SK-N-SH (cell line): ENCODE results near the gene SPTLC2. TPM values are rescaled to one million over a fixed set of nuclear protein-coding genes. Genes with fewer than 3 reads are reported as not detected.

Experiments
- CTCF ChIA-PET: fragments of 300-600, 350-600 bp; formaldehyde crosslinking; extraction: SDS; loops from one replicate; lab custom pipeline; 2021; lab: Yijun Ruan, JAX
- POLR2A ChIA-PET: fragments of 350-600 bp; sonication (Branson Sonifier 250); formaldehyde crosslinking; extraction: SDS; loops from one replicate; lab custom pipeline; 2020; ENCODE audit warnings: antibody characterized with exemption, inconsistent platforms; lab: Yijun Ruan, JAX
- DNase-seq: peaks from one replicate; pipeline ENCODE4 v3.0.0; 2012
- H2AFZ ChIP-seq: fragments of 200-600 bp; sonication (generic); 2 replicates; pipeline ENCODE4 v1.8.1; 2016; ENCODE audit warnings: antibody characterized with exemption, mild to moderate bottlenecking, low read depth
- H3F3A ChIP-seq: fragments of 200-600 bp; sonication (generic); replicated peaks from 2 replicates; pipeline ENCODE3; 2016; ENCODE audit warnings: antibody characterized with exemption, mild to moderate bottlenecking; ENCODE audit not compliant: insufficient read depth
- H3K27ac ChIP-seq, 2 experiments: fragments of 200-500 bp in 1 of 2; fragments of 200-600 bp in 1 of 2; sonication (Bioruptor generic) in 1 of 2; sonication (generic), shearing (Covaris generic) in 1 of 2; 2 replicates each; pipeline versions ENCODE4 v1.5.1 to v1.6.1; 2014 to 2016; ENCODE audit warnings: low read depth in 2 of 2, inconsistent platforms in 1 of 2, low read length in 1 of 2, mild to moderate bottlenecking in 1 of 2, mixed read lengths in 1 of 2
- H3K27me3 ChIP-seq: fragments of 200-600 bp; sonication (generic), shearing (Covaris generic); 2 replicates; pipeline ENCODE4 v1.6.1; 2016; ENCODE audit warnings: mixed run types; ENCODE audit not compliant: insufficient read depth
- H3K36me3 ChIP-seq, 2 experiments: fragments of 200-500 bp in 1 of 2; fragments of 200-600 bp in 1 of 2; sonication (Bioruptor generic) in 1 of 2; sonication (generic) in 1 of 2; replicated peaks in 1 of 2; 2 replicates each; pipeline versions ENCODE3 to v1.5.1; 2014 to 2016; ENCODE audit warnings: low read length in 1 of 2, mild to moderate bottlenecking in 1 of 2; ENCODE audit not compliant: insufficient read depth in 2 of 2, control insufficient read depth in 1 of 2
- H3K4me1 ChIP-seq, 2 experiments: fragments of 200-500 bp in 1 of 2; fragments of 200-600 bp in 1 of 2; sonication (Bioruptor generic) in 1 of 2; sonication (generic), shearing (Covaris generic) in 1 of 2; 2 replicates each; pipeline versions ENCODE4 v1.5.1 to v1.6.1; 2014 to 2016; ENCODE audit warnings: low read depth in 1 of 2, low read length in 1 of 2, mixed run types in 1 of 2; ENCODE audit not compliant: insufficient read depth in 2 of 2, control insufficient read depth in 1 of 2
- H3K4me2 ChIP-seq: fragments of 200-600 bp; sonication (generic), shearing (Covaris generic); 2 replicates; pipeline ENCODE4 v1.6.1; 2017; ENCODE audit warnings: mixed run types
- H3K4me3 ChIP-seq, 2 experiments: fragments of 200-500 bp in 1 of 2; fragments of 200-600 bp in 1 of 2; sonication (Bioruptor generic) in 1 of 2; sonication (generic), shearing (Covaris generic) in 1 of 2; 2 replicates each; pipeline versions ENCODE4 v1.5.1 to v1.8.1; 2014 to 2016; ENCODE audit warnings: low read depth in 2 of 2, inconsistent platforms in 1 of 2, low read length in 1 of 2, mild to moderate bottlenecking in 1 of 2, mixed read lengths in 1 of 2, moderate library complexity in 1 of 2
- H3K79me2 ChIP-seq: fragments of 200-600 bp; sonication (generic); 2 replicates; pipeline ENCODE4 v1.8.1; 2017; ENCODE audit warnings: mild to moderate bottlenecking; ENCODE audit not compliant: insufficient read depth
- H3K9ac ChIP-seq: fragments of 200-600 bp; sonication (generic); 2 replicates; pipeline ENCODE4 v1.6.1; 2017; ENCODE audit warnings: mixed run types
- H3K9me2 ChIP-seq: fragments of 200-600 bp; sonication (generic); 2 replicates; pipeline ENCODE4 v1.6.1; 2017; ENCODE audit warnings: mixed run types
- H3K9me3 ChIP-seq: fragments of 200-600 bp; sonication (generic); 2 replicates; pipeline ENCODE4 v1.6.1; 2017; ENCODE audit warnings: mixed run types, mild to moderate bottlenecking, moderate library complexity
- H4K20me1 ChIP-seq: fragments of 200-600 bp; sonication (generic); 2 replicates; pipeline ENCODE4 v1.6.1; 2017; ENCODE audit warnings: mild to moderate bottlenecking, mixed run types; ENCODE audit not compliant: insufficient read depth
- CHD2 ChIP-seq: fragments of 150-350 bp; IDR thresholded peaks from 2 replicates; pipeline ENCODE4 v1.6.1; 2018; ENCODE audit warnings: low read length; ENCODE audit not compliant: partially characterized antibody
- ELF1 ChIP-seq: IDR thresholded peaks from 2 replicates; pipeline ENCODE4 v1.4.0; 2012
- EP300 ChIP-seq, 2 experiments: IDR thresholded peaks; 2 replicates each; pipeline versions ENCODE4 v1.4.0 to v1.6.1; 2012; ENCODE audit warnings: borderline replicate concordance in 1 of 2, low read depth in 1 of 2, low read length in 1 of 2
- FOXM1 ChIP-seq: IDR thresholded peaks from 2 replicates; pipeline ENCODE4 v1.4.0; 2012; ENCODE audit warnings: low read depth, mild to moderate bottlenecking
- RAD21 ChIP-seq: IDR thresholded peaks from 2 replicates; pipeline ENCODE4 v1.6.1; 2012; ENCODE audit warnings: mild to moderate bottlenecking, low read length
- SIN3A ChIP-seq: IDR thresholded peaks from 2 replicates; pipeline ENCODE4 v1.6.1; 2012; ENCODE audit warnings: low read depth, mild to moderate bottlenecking, low read length, moderate library complexity, borderline replicate concordance
- SMC3 ChIP-seq: IDR thresholded peaks from 2 replicates; pipeline ENCODE4 v1.6.1; 2012; ENCODE audit warnings: low read depth, low read length, improper control_type of control experiment
- WGBS: methylation state at CpG from one replicate; pipeline ENCODE4 v1.1.6; 2017; ENCODE audit warnings: low lambda C conversion rate; 5-methylcytosine and 5-hydroxymethylcytosine counted together
- polyA plus RNA-seq, 3 experiments: library from polyadenylated mRNA; depleted of rRNA; stranded (reverse); fragments of >200 nt; gene quantifications; 2 replicates each; pipeline ENCODE4 v1.2.3, GENCODE V29; 2012
- TF ChIP-seq, protein P1 (sequence below): IDR thresholded peaks from 2 replicates; pipeline ENCODE4 v1.4.0; 2012; ENCODE audit warnings: low read depth, borderline replicate concordance
- TF ChIP-seq, protein P2 (sequence below): fragments of 200-600 bp; sonication (generic); IDR thresholded peaks from 2 replicates; pipeline ENCODE4 v1.6.1; 2017; ENCODE audit warnings: antibody characterized with exemption, mild to moderate bottlenecking, moderate library complexity
- TF ChIP-seq, protein P3 (sequence below): fragments of 150-350 bp; IDR thresholded peaks from 2 replicates; pipeline ENCODE4 v1.6.1; 2016; ENCODE audit warnings: mild to moderate bottlenecking, low read depth, low read length
- TF ChIP-seq, protein P4 (sequence below): IDR thresholded peaks from 2 replicates; pipeline ENCODE4 v1.4.0; 2012; ENCODE audit warnings: low read depth, borderline replicate concordance
- TF ChIP-seq, protein P5 (sequence below): IDR thresholded peaks from 2 replicates; pipeline ENCODE4 v1.6.1; 2012; ENCODE audit warnings: mild to moderate bottlenecking, low read depth, low read length, moderate library complexity
- TF ChIP-seq, protein P6 (sequence below): IDR thresholded peaks from 2 replicates; pipeline ENCODE4 v1.4.0; 2012; ENCODE audit warnings: low read depth
- TF ChIP-seq, protein P7 (sequence below): fragments of 150-350 bp; IDR thresholded peaks from 2 replicates; pipeline ENCODE4 v1.6.1; 2017; ENCODE audit warnings: antibody characterized with exemption, low read length, low read depth, borderline replicate concordance

Gene SPTLC2
- polyA plus RNA-seq, 1 of the 3 experiments (the other 2 are of a cell fraction) = 10.2 TPM

DNA sequence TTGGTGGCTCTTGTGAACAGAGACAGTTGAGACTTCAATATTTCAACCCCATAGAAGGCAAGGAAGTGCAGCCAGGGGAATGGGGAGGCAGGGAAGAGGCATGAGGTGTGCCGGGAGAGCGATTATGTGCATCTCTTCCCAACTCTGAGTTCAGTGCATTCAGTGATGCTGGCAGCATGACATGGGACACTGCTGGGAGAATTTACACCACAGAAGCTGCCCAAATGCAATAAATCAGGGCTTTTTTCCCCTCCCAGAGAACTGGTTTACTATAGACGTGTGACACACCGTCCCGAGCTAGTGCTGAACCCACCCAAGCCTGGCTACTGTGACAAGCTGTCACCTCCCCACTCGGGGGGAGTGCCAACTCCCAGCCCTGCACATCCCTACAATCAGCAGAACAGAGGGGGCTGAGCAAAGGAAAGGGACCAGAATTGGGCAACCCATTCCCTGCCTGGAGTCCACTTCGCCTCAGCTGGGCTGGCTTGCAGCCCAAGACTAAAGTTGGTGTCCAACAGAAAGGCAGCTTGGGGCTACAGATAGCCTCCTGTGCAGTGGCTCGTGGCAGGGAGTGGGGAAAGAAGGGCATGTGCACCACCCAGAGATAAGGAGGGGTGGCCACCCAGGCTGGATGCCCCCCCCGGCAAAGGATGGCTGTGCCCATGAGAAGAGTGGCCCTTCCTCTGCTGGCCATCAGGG, 141.8 kb downstream of the SPTLC2 start:
- Histone ChIP-seq H4K20me1 (no peaks in the 10 kb centered on the region), H3K27ac (no peak overlapping the region), H3K9me2 (no peaks in the 10 kb centered on the region), H2AFZ (no peak overlapping the region), H3K4me1 (no peaks in the 10 kb centered on the region), H3K4me2 (no peak overlapping the region), H3K27me3 (no peaks in the 10 kb centered on the region), H3F3A (no peaks in the 10 kb centered on the region), H3K4me3 (no peak overlapping the region), H3K9me3 (no peaks in the 10 kb centered on the region), H3K79me2 (no peaks in the 10 kb centered on the region), H3K9ac (no peak overlapping the region), H3K36me3 (peaks cover 2% of the 10 kb centered on the region in 2 experiments)
- ChIA-PET CTCF (interaction anchor here (1.0 to 2.7 kb wide), 2 partner anchors 15 to 21 kb away, joined by 3 to 13 read pairs; no protein-coding TSS in a partner anchor), POLR2A (interaction anchor here (0.6 kb wide), 1 partner anchor 58 kb away, joined by 4 read pairs; no protein-coding TSS in a partner anchor)
- no peak for DNase-seq
- TF ChIP-seq SMC3 = no peak
- TF ChIP-seq FOXM1 = no peak
- WGBS = 96% methylated on average over 3 of the region's 9 CpGs

DNA sequence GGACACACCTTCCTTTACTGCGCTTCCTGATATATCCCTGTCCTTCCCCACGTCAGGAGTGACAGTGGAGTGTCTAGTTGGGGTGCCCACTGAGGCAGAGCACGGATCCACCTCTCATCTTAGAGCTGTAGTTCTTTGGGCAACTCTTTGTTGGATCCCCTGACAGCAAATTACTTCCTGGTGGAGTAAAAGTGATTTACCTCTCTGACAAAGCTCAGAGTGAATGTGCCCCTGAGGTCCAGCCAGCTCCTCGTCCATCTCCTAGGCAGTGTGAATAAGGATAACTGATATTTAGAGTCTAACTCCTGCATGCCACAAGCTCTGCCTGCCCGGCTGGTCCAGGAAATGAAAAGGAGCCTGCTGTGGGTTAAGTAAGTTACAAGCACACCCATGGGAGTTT, 142.5 kb downstream of the SPTLC2 start:
- no peak for DNase-seq
- H3K9me2 ChIP-seq = no peaks in the 10 kb centered on the region
- CTCF ChIA-PET = interaction anchor here (1.0 to 2.7 kb wide), 2 partner anchors 15 to 22 kb away, joined by 3 to 13 read pairs; no protein-coding TSS in a partner anchor
- H3F3A ChIP-seq = no peaks in the 10 kb centered on the region
- no peaks in the 10 kb centered on the region for H3K4me1 ChIP-seq
- no peak overlapping the region for H3K4me2 ChIP-seq
- H3K27me3 ChIP-seq = no peaks in the 10 kb centered on the region
- no peaks in the 10 kb centered on the region for H3K9me3 ChIP-seq
- no peak overlapping the region for H3K4me3 ChIP-seq
- H3K27ac ChIP-seq = no peak overlapping the region
- H3K79me2 ChIP-seq = no peaks in the 10 kb centered on the region
- peaks cover 9% of the 10 kb centered on the region in 2 experiments for H3K36me3 ChIP-seq
- no peak overlapping the region for H3K9ac ChIP-seq
- 73% methylated on average over 5 of the region's 5 CpGs for WGBS
- no peak overlapping the region for H2AFZ ChIP-seq
- H4K20me1 ChIP-seq = no peaks in the 10 kb centered on the region
- POLR2A ChIA-PET = interaction anchor here (0.6 kb wide), 1 partner anchor 59 kb away, joined by 4 read pairs; no protein-coding TSS in a partner anchor
- TF ChIP-seq, protein P1, sequence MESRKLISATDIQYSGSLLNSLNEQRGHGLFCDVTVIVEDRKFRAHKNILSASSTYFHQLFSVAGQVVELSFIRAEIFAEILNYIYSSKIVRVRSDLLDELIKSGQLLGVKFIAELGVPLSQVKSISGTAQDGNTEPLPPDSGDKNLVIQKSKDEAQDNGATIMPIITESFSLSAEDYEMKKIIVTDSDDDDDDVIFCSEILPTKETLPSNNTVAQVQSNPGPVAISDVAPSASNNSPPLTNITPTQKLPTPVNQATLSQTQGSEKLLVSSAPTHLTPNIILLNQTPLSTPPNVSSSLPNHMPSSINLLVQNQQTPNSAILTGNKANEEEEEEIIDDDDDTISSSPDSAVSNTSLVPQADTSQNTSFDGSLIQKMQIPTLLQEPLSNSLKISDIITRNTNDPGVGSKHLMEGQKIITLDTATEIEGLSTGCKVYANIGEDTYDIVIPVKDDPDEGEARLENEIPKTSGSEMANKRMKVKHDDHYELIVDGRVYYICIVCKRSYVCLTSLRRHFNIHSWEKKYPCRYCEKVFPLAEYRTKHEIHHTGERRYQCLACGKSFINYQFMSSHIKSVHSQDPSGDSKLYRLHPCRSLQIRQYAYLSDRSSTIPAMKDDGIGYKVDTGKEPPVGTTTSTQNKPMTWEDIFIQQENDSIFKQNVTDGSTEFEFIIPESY = no peak
- no peak for TF ChIP-seq ELF1
- no peak for TF ChIP-seq SIN3A
- TF ChIP-seq, protein P2, sequence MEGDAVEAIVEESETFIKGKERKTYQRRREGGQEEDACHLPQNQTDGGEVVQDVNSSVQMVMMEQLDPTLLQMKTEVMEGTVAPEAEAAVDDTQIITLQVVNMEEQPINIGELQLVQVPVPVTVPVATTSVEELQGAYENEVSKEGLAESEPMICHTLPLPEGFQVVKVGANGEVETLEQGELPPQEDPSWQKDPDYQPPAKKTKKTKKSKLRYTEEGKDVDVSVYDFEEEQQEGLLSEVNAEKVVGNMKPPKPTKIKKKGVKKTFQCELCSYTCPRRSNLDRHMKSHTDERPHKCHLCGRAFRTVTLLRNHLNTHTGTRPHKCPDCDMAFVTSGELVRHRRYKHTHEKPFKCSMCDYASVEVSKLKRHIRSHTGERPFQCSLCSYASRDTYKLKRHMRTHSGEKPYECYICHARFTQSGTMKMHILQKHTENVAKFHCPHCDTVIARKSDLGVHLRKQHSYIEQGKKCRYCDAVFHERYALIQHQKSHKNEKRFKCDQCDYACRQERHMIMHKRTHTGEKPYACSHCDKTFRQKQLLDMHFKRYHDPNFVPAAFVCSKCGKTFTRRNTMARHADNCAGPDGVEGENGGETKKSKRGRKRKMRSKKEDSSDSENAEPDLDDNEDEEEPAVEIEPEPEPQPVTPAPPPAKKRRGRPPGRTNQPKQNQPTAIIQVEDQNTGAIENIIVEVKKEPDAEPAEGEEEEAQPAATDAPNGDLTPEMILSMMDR = no peak
- TF ChIP-seq, protein P3, sequence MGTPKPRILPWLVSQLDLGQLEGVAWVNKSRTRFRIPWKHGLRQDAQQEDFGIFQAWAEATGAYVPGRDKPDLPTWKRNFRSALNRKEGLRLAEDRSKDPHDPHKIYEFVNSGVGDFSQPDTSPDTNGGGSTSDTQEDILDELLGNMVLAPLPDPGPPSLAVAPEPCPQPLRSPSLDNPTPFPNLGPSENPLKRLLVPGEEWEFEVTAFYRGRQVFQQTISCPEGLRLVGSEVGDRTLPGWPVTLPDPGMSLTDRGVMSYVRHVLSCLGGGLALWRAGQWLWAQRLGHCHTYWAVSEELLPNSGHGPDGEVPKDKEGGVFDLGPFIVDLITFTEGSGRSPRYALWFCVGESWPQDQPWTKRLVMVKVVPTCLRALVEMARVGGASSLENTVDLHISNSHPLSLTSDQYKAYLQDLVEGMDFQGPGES = no peak
- no peak for TF ChIP-seq RAD21
- no peak for TF ChIP-seq EP300 (IDR thresholded peaks at IDR 0.05; ENCODE audit: borderline replicate concordance in 1 of 2, low read depth in 1 of 2, low read length in 1 of 2)
- TF ChIP-seq, protein P4, sequence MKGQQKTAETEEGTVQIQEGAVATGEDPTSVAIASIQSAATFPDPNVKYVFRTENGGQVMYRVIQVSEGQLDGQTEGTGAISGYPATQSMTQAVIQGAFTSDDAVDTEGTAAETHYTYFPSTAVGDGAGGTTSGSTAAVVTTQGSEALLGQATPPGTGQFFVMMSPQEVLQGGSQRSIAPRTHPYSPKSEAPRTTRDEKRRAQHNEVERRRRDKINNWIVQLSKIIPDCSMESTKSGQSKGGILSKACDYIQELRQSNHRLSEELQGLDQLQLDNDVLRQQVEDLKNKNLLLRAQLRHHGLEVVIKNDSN = no peak
- TF ChIP-seq, protein P5, sequence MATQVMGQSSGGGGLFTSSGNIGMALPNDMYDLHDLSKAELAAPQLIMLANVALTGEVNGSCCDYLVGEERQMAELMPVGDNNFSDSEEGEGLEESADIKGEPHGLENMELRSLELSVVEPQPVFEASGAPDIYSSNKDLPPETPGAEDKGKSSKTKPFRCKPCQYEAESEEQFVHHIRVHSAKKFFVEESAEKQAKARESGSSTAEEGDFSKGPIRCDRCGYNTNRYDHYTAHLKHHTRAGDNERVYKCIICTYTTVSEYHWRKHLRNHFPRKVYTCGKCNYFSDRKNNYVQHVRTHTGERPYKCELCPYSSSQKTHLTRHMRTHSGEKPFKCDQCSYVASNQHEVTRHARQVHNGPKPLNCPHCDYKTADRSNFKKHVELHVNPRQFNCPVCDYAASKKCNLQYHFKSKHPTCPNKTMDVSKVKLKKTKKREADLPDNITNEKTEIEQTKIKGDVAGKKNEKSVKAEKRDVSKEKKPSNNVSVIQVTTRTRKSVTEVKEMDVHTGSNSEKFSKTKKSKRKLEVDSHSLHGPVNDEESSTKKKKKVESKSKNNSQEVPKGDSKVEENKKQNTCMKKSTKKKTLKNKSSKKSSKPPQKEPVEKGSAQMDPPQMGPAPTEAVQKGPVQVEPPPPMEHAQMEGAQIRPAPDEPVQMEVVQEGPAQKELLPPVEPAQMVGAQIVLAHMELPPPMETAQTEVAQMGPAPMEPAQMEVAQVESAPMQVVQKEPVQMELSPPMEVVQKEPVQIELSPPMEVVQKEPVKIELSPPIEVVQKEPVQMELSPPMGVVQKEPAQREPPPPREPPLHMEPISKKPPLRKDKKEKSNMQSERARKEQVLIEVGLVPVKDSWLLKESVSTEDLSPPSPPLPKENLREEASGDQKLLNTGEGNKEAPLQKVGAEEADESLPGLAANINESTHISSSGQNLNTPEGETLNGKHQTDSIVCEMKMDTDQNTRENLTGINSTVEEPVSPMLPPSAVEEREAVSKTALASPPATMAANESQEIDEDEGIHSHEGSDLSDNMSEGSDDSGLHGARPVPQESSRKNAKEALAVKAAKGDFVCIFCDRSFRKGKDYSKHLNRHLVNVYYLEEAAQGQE = no peak
- TF ChIP-seq CHD2 = no peak
- TF ChIP-seq, protein P6, sequence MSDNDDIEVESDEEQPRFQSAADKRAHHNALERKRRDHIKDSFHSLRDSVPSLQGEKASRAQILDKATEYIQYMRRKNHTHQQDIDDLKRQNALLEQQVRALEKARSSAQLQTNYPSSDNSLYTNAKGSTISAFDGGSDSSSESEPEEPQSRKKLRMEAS = no peak
- TF ChIP-seq, protein P7, sequence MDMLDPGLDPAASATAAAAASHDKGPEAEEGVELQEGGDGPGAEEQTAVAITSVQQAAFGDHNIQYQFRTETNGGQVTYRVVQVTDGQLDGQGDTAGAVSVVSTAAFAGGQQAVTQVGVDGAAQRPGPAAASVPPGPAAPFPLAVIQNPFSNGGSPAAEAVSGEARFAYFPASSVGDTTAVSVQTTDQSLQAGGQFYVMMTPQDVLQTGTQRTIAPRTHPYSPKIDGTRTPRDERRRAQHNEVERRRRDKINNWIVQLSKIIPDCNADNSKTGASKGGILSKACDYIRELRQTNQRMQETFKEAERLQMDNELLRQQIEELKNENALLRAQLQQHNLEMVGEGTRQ = no peak
